EL (cell line): ENCODE measurements around the gene NUDT4B.
"Not testable (repeated sequence)": the region's sequence is repeated elsewhere in the genome, so short reads cannot be mapped to it uniquely, and the experiment has no call there.

Experiments used
- DNase-seq: peaks from one replicate; pipeline ENCODE4 v3.0.0-alpha.2; 2016

Gene NUDT4B

DNA sequence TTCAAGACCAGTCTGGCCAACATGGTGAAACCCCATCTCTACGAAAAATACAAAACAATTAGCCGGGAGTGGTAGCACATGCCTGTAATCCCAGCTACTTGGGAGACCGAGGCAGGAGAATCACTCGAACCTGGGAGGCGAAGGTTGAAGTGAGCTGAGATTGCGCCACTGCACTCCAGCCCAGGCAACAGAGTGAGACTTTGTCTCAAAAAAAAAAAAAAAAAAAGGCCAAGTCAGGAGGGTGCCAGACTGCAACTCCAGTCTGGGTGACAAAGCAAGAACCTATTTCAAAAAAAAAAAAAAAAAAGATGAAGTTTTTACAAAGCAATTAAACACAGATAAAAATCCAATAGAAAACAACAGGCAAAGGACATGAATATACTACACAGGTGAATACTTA, 9.9 kb upstream of the NUDT4B start:
- not testable (repeated sequence) for DNase-seq

DNA sequence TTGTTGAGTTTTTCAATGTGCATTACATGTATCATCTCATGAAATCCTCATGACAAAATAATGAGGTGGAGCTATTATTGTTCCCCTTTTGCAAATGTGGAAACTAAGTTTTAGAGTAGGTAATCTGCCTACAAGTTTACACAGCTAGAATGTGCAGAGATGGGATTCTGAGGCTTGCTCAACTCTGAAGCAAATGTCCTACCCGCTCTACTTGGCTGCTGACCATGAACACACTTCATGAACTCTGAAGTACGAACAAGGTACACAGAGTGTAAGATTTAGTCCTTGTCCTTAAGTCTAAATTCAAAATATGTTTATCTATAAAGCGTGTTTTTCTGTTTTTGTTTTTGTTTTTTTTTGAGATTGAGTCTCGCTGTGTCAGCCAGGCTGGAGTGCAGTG, 5.4 kb upstream of the NUDT4B start:
- DNase-seq = not testable (repeated sequence)

DNA sequence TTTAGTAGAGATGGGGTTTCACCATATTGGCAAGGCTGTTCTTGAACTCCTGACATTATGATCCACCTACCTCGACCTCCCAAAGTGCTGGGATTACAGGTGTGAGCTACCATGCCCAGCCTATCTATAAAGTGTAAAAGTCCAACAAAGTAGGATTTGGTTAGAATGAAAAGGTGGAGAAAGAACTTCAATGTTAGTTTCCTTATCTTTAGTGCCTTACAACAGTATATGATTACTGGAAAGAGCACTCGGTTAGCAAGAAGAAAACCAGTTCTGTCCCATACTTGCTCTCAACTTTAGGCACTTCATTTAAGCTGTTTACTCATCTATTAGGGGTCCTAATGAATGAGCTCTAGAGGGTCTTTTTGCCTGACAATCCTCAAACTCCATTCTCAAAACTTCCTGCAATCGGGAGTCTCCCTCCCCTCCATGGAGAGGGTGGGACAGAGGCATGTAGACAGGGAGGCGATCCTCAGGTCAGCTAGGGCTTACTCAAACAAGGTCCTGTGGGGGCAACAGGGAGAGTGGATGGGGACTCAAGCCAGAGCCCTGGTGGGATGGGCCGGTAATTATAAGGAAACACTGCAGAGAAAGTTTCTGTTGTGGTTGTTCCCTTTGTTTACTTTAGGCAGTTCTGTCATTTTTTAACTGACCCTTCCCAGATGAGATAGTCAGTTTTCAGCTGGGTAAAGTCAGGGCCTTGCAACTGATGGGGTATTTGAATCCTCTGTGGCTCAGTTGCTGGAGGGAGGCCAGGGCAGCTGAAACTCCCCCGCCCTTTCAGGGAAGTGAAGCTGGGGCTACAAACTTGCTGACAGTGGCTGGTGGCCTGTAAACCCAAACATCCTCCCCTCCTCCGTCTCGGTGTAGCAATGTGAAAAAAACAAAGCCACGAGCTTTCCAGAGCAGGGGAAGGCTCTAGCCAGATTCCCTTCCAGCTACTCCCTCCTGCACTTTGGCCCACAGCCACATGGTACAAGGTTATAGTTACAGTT, 4.6 kb upstream of the NUDT4B start:
- not testable (repeated sequence) for DNase-seq

DNA sequence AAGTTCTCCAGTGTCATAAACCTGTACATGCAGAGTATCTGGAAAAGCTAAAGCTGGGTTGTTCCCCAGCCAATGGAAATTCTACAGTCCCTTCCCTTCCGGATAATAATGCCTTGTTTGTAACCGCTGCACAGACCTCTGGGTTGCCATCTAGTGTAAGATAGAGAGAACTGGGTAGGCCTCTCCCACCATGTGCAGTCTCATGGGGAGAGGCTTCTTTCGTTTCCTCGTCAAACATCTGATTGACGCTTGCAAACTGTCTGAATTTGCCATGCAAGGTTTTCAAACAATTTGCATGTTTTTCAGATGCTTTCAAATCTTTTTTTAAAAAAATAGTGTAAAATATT, 734 bp downstream of the NUDT4B start:
- DNase-seq = not testable (repeated sequence)

DNA sequence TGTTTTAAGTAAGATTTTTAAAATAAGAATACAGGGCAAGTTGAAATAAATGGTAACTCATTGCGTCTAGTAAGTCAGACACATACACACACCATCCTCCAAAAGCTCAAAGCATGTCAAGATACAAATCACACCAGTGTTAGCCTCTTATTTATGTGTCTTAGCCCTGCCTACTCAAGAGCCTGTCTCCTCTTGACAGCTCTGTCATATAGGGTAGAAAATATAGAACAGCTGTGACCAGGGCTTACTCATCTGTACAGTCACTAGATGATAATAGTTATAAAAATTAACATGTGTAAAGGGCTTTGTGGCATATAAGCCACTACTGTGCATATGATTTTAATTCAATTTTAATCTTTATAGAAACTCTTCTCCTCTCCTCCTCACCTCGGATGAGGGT, 7.7 kb downstream of the NUDT4B start:
- not testable (repeated sequence) for DNase-seq

DNA sequence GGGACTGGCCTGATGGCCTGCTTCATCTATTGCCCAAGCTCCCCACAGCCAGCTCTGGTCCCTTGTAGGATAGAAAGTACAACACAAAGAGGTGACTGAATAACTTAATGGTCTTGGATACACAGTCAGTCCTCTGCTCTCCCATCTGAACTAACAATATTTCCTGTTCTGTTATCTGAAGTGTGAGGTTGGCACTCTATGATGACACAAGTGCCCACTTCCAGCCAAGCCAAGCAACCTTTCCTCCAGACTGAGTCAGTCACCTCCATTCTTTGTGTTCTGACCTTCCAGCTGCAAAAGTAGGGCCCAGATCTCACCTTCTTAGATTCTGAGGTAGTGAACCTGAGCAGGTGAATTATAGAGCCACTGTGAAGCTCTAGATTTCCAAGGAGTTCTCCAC, 8.9 kb downstream of the NUDT4B start:
- not testable (repeated sequence) for DNase-seq

DNA sequence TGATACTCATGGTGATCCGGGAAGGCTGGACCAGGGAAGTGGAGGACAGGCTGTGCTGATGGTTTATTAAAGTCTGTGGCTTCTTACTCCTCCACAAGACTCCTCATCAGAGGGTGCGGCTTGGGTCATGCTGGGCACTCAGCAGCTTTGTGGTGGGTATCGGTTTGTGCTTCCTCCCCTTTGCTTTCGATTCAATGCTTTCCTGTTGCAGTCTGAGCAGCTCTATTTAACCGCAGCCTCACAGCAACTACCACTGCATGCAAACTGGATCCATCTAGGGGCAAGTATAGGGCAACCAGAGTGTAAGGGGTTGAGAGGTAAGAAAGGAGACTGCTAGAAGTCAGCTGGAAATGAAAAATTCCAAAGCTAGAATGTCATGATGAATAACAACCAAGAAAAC, 9.8 kb downstream of the NUDT4B start:
- DNase-seq = not testable (repeated sequence)

DNA sequence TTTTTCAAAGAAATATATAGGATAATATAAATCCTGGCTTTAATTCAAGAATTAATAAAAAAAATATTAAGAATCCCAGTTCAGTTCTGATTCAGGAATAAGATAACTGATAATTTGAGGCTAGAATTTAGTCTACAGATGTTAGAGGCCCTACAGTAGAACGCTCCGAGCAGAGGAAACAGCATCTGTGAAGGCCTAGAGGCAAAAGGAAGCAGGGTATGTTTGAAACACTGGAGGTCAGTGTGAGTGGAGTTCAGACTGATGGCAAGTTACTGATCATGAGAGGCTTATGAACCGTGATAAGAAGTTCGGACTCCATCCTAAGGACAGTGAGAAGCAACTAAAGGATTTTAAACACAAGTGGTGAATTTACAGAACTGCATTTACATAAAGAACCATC, 10.4 kb downstream of the NUDT4B start:
- not testable (repeated sequence) for DNase-seq

DNA sequence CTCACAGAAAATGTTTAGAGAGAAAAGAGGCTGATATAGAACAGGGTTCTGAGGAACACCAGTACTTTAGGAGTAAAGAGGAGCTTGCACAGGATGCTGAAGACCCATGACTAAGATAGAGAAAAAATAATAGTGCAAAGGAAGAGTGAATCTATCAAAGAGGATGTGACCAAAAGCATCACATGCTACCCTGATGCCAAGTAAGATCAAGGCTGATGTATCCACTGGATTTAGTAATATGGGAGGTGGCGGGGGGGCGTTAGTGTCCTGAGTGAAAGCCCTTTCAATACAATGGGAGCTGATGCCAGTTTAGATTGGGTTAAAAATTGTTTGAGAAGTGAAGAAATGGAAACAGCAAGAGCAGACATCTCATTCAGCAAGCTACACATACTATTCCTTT, 11.2 kb downstream of the NUDT4B start:
- not testable (repeated sequence) for DNase-seq

DNA sequence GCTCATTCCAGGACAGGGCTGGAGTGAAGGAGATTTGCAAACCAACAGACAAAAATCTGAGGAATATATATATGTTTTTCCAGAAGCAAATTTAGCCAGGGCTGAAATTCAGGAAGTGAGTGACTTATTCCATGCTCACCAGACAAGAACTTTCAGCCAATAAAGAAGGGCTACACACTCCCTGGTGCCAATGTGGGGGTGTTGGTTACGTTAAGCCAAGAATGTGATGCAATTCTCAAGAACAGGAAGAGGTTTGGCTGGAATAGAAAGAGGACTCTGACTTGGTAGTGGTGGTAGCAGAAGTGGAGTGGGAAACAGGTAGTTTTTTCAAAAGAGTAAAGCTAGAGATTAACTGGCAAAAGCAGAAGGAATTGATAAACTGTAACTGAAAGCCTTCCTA, 11.6 kb downstream of the NUDT4B start:
- not testable (repeated sequence) for DNase-seq

DNA sequence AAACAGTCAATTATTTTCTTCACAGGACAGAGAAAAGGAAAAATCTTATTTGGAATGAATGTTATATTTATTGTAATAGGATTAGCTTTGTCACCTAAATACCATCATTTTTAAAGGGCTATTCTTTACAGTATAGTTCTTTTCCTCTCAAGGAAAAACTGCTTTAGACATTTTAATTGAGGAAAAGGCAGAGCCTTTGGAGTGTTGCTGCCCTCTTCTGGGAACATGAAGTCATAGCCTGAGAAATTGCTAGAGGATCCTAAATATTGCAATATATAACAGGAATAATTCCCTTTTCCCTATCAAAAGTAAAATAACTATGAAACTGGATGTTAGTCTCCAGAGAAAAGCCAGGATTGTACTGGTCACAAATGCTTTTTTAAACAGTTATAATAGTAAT, 12.8 kb downstream of the NUDT4B start:
- DNase-seq = not testable (repeated sequence)

DNA sequence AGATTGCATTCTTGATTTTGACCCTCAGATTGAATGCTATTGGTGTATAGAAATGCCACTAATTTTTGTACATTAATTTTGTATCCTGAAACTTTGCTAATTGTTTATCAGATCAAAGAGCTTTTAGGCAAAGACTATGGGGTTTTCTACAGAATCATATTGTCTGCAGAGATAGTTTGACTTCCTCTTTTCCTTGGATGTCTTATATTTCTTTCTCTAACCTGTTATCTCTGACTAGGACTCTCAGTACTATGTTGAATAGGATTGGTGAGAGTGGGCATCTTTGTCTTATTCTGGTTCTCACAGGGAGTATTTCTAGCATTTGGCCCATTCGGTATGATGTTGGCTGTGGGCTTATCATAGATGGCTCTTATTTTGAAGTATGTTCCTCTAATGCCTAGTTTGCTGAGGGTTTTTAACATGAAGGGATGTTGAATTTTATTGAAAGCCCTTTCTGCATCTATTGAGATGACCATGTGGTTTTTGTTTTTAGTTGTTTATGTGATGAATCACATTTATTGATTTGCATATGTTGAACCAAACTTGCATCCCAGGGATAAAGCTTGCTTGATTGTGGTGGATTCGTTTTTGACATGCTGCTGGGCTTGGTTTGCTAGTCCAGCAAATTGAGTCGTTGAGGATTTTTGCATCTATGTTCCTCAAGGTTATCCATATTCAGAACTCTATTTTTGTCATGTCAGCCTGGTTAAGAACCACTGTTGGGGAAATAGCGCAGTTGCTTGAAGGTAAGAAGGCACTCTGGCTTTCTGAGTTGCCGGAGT, 16.9 kb downstream of the NUDT4B start:
- not testable (repeated sequence) for DNase-seq

DNA sequence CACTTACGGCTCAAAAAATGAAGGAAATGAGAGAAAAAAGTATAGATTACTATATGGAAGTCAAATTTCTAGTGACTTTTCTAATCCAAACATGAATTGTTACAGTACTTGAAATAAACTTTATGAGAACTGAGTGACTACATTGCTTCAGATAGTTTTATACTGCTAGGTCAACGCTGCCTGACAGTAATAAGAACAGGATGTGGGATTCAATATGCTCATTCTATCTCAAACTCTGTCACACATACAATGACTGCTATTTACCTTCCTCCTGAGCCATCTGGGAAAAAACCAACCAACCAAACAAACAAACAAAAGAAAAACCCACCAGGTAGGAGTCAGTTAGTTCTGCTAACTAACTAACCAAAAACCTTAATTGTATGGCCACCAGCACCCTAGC, 20.0 kb downstream of the NUDT4B start:
- not testable (repeated sequence) for DNase-seq

DNA sequence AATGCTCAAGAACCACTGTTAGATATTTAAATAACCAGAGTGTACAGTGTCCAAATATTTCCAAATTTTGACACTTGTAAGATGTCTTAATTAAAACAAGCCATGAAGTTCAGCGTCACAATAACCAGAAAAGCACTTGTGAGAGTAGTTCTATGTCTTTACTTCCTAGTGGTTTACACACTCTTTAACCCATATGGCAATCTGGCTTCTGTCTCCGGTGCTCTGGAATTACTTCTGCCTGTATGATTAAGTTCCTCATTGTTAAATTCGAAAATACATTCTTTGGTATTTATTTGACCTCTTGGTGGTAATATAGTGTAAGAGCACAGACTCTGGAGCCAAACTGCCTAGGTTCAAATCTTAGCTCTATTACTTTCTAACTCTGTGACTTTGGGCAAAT, 20.9 kb downstream of the NUDT4B start:
- not testable (repeated sequence) for DNase-seq

DNA sequence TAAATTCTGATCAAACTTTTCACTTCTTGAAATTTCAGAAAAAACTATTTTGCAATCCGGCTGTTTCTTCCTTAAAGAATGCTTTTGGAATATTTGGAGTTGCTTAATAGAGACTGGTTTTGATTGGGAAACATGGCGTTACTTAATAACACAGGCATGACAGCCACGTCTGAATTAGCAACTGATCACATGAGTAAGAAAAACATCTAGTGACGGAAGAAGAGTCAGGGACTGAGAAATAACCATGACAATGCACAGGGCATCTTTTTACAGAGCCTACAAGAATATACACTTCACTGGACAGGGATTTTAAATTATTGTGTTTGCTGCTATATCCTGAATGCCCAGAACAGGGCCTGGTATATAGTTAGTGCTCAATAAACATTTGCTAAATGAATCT, 25.1 kb downstream of the NUDT4B start:
- DNase-seq = not testable (repeated sequence)

DNA sequence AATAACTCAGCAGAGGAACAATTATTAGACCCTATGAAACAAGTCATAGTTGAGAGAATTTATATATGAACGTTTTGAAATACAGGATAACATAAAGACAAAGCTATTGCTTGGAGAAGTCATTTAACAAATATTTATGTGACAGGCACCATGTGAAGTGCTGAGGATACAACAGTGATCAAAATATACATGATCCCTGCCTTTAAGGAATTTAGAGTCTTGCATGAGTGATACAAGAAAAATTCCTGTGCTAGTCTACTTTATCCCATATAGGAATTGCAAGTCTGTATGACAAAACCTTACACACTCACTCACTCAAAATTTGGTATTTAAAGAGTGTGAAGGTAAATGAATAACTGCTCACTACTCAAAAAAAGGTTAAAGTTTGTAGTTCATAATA, 25.5 kb downstream of the NUDT4B start:
- DNase-seq = not testable (repeated sequence)

DNA sequence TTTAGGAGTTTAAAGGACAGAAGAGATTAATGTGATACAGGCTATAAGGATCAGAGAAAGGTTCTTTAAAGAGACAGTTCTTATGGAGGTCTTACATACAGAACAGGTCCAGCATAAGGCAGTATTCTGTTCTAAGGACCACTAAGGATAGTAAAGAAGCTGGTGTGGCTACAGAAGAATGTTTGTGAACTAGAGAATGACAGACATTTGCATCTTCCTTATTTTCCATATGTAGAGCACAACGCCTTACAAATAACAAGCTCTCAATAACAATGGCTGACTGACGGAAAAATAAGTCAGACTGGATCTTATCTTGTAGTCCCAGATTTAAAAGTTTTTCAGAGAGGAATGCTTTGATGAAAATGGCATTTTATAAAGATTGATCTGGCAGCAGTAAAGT, 26.7 kb downstream of the NUDT4B start:
- DNase-seq = not testable (repeated sequence)

DNA sequence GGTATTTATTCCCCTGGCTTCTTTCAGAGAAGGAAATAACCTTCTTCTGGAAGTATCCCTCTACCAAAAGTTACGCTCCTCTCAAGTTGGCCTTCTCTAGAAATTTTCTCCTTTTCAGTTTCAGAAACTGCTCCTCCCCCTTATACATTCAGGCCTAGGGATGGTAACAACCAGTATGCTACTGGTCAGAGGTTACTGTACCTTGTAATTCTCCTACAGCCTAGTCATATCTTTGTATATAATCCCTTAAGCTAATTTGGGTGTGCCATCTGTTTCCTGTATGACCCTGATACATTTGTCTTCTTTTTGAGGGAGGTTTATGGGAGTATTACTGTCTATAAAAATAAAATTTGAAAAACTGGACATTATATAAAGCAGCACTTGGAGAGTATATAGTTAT, 29.1 kb downstream of the NUDT4B start:
- DNase-seq = not testable (repeated sequence)

DNA sequence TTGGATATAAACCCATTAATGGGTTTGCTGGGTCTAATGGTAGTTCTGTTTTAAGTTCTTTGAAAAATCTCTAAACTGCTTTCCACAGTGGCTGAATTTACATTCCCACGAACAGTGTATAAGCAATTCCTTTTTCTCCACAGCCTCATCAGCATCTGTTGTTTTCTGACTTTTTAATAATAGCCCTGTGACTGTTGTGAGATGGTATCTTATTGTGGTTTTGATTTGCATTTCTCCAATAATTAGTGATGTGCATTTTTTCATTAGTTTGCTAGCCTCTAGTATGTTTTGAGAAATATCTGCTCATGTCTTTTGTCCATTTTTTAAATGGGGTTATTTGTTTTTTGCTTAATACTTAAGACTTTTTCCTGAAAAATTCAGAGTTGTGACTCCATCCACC, 31.8 kb downstream of the NUDT4B start:
- DNase-seq = not testable (repeated sequence)

DNA sequence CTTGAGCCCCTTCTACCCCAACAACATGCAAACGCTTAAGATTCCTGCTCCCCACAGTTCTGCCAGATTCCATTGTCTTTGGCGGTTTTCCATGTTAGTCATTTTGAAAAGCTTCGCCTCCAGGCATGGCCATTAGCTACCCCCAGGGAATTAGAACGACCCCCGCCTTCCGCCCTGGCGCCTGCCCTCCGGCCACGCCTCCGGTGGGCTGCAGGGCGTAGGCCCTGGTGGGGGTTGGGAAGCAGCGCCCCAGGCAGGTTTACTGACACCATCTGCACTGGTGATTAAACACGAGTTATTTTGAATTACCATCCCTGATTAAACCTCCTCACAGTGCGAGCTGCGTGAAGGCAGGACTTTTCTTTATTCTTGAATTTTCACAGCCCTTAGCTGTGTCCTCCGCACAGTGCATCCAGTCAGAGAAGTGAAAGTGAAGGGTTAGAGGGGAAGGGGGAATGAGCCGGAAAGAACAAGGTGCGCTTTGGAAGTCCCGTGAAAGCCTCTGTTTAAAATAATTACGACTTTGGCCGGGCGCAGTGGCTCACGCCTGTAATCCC, 43.0 kb downstream of the NUDT4B start:
- not testable (repeated sequence) for DNase-seq

DNA sequence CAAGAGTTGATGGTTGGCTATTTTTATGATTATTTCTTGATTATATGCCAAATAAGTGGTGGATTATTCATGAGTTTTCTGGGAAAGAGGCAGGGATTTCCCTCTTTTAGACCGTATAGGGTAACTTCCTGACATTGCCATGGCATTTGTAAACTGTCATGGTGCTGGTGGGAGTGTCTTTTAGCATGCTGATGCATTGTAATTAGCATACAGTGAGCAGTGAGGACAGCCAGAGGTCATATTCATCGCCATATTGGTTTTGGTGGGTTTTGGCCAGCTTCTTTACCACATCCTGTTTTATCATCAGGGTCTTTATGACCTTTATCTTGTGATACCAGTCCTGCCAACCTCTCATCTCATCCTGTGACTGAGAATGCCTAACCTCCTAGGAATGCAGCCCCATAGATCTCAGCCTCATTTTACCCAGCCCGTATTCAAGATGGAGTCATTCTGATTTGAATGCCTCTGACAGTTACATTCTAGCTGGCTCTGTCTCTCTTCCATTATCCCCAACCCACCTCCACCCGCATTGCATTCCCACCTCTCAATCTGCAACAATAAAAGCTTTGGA, 45.3 kb downstream of the NUDT4B start:
- DNase-seq = not testable (repeated sequence)
